WERI-Rb-1 (cell line): Measurements from ENCODE around the gene TIMELESS.

Experiments used
- DNase-seq: peaks from one replicate; pipeline ENCODE4 v3.0.0-alpha.2; 2020
- H3K27ac ChIP-seq: fragments of 250-450 bp; sonication (Bioruptor Pico); 2 replicates; pipeline ENCODE4 v1.5.1; 2020; ENCODE audit warnings: mild to moderate bottlenecking, moderate library complexity
- H3K27me3 ChIP-seq: fragments of 250-450 bp; sonication (Bioruptor Pico); 2 replicates; pipeline ENCODE4 v1.5.1; 2021; ENCODE audit warnings: mild to moderate bottlenecking, low read depth, moderate library complexity; ENCODE audit not compliant: insufficient read depth, severe bottlenecking
- H3K36me3 ChIP-seq: fragments of 250-450 bp; sonication (Bioruptor Pico); 2 replicates; pipeline ENCODE4 v1.5.1; 2020; ENCODE audit warnings: mild to moderate bottlenecking, moderate library complexity
- H3K4me3 ChIP-seq: 2 replicates; pipeline ENCODE4 v1.5.1; 2011; ENCODE audit warnings: low read depth, mild to moderate bottlenecking, control low read depth, low read length
- H3K9me3 ChIP-seq: fragments of 250-450 bp; sonication (Bioruptor Pico); 2 replicates; pipeline ENCODE4 v1.5.1; 2021; ENCODE audit warnings: mild to moderate bottlenecking, moderate library complexity; ENCODE audit not compliant: severe bottlenecking
- TF ChIP-seq, protein P1 (sequence below): IDR thresholded peaks from 2 replicates; pipeline ENCODE4 v1.5.1; 2011; ENCODE audit warnings: low read depth, mild to moderate bottlenecking, control low read depth, inconsistent platforms, low read length

TIMELESS gene

DNA sequence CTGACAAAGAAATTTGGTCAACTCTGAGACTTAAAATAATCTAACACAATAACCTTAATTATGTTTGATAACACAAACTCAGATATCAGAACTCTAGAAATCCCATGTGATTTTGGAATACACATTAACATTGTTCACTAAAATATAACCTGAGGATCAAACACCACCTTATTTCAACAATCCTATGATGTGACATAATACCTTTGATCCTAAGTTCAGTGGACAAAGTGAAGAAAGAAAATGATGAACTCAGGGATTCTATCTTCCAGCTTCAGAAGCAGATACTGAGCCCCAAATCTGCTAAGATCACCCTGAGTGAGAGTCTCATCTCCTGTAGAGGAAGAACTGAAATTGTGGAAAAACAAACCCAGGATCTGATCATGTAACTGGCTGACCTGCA lies 50.9 kb downstream of the TIMELESS start:
- no peak for DNase-seq
- Histone ChIP-seq H3K27me3 (no peaks in the 10 kb centered on the region), H3K27ac (no peak overlapping the region), H3K36me3 (no peaks in the 10 kb centered on the region), H3K9me3 (peaks cover 10% of the 10 kb centered on the region), H3K4me3 (no peak overlapping the region)
- TF ChIP-seq, protein P1, sequence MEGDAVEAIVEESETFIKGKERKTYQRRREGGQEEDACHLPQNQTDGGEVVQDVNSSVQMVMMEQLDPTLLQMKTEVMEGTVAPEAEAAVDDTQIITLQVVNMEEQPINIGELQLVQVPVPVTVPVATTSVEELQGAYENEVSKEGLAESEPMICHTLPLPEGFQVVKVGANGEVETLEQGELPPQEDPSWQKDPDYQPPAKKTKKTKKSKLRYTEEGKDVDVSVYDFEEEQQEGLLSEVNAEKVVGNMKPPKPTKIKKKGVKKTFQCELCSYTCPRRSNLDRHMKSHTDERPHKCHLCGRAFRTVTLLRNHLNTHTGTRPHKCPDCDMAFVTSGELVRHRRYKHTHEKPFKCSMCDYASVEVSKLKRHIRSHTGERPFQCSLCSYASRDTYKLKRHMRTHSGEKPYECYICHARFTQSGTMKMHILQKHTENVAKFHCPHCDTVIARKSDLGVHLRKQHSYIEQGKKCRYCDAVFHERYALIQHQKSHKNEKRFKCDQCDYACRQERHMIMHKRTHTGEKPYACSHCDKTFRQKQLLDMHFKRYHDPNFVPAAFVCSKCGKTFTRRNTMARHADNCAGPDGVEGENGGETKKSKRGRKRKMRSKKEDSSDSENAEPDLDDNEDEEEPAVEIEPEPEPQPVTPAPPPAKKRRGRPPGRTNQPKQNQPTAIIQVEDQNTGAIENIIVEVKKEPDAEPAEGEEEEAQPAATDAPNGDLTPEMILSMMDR, result no peak

DNA sequence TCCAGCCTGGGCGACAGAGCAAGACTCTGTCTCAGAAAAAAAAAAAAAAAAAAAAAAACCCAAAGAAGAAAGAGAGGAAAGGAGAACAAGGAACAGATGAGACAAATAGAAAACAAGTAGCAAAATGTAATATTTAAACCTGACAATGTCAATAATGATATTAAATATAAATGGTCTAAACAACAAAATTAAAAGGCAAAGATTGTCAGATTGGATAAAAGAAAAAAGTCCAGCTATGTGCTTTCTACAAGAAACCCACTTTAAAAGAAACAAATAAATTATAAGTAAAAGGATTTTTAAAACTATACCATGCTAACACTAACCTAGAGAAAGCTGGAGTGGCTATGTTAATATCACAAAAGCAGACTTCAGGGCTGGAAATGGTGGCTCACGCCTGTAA lies 56.9 kb downstream of the TIMELESS start:
- H3K27ac ChIP-seq, result no peak overlapping the region
- no peak overlapping the region for H3K4me3 ChIP-seq
- no peak for DNase-seq
- no peaks in the 10 kb centered on the region for H3K27me3 ChIP-seq
- no peaks in the 10 kb centered on the region for H3K36me3 ChIP-seq
- no peaks in the 10 kb centered on the region for H3K9me3 ChIP-seq
- TF ChIP-seq, protein P1, result no peak

DNA sequence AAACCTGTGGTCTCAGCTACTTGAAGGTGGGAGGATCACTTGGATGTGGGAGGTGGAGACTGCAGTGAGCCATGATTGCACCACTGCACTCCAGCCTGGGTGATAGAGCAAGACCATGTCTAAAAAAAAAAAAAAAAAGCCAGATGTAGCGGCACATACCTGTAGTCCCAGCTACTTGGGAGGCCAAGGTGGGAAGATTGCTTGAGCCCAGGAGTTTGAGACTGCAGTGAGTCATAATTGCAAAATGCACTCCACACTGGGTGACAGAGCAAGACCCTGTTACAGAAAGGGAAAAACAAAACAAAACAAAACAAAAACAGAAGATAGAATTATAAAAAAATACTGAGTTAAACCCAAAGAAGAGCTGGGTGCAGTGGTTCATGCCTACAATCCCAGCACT lies 57.5 kb downstream of the TIMELESS start:
- no peaks in the 10 kb centered on the region for H3K9me3 ChIP-seq
- H3K36me3 ChIP-seq, result no peaks in the 10 kb centered on the region
- no peak overlapping the region for H3K4me3 ChIP-seq
- H3K27ac ChIP-seq, result no peak overlapping the region
- TF ChIP-seq, protein P1, result no peak
- DNase-seq, result no peak
- no peaks in the 10 kb centered on the region for H3K27me3 ChIP-seq

DNA sequence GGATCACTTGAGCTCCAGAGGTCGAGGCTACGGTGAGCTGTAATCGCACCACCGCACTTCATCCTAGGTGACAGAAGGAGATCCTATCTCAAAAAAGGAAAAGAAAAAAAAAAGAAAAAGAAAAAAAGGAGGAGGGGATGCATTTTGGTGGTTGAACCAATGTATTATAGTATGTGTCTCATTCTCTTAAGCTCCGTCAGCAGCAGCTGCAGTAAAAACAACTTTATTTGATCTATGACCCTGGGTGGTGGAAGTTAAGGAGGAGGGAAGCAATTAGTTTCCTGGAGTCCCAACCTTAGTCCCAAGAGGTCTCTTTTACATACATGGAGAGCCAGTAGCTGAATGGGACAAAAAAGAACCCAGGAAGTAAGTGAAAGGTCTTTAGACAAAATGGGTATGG lies 59.8 kb downstream of the TIMELESS start:
- Histone ChIP-seq H3K27me3 (no peaks in the 10 kb centered on the region), H3K27ac (no peak overlapping the region)
- TF ChIP-seq, protein P1, result no peak

DNA sequence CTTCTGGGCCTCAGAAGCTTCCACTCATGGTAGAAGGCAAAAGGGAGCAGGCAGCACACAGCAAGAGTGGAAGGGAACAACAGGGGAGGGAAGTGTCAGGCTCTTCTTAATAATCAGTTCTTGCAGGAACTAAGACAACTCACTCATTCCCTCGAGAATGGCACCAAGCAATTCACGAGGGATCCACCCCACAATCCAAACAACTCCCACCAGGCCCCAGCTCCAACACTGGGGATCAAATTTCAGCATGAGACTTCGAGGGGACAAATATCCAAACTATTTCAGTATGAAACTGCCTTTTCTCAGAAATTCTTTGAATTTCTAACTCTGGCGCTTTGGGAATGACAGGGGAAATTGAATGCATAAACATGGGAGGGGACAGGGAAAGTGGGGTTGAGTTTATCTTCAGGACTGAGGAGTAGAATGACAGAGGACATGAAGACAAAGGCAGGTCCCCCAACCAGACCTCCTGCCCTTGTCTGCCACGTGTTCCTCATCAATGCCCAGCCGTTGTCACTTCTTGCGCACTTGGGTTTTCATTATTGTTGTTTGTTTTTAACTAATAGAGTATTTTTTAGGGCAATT lies 62.0 kb downstream of the TIMELESS start:
- no peak overlapping the region for H3K27ac ChIP-seq
- no peaks in the 10 kb centered on the region for H3K36me3 ChIP-seq
- no peak overlapping the region for H3K4me3 ChIP-seq
- TF ChIP-seq, protein P1, result no peak
- no peaks in the 10 kb centered on the region for H3K9me3 ChIP-seq
- H3K27me3 ChIP-seq, result no peaks in the 10 kb centered on the region
- no peak for DNase-seq

More for the DNA sequence above, 59.8 kb downstream of the TIMELESS start:
- H3K36me3 ChIP-seq, result no peaks in the 10 kb centered on the region
- no peak overlapping the region for H3K4me3 ChIP-seq
- H3K9me3 ChIP-seq, result no peaks in the 10 kb centered on the region
- DNase-seq, result no peak

DNA sequence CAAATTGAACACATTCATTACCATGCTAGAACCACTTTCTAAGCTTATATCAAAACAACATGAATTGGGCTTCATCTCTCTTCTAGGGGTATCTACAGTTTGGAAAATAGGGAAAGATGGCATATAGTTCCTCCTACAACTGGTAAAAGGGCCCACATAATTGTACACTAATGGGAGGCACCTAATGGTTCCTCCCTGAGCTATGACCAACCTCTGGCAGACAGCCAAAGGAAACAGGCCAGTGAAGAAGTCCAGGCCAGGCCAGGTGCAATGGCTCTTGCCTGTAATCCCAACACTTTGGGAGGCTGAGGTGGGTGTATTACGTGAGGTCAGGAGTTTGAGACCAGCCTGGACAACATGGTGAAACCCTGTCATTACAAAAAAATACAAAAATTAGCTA lies 63.4 kb downstream of the TIMELESS start:
- TF ChIP-seq, protein P1, result no peak
- Histone ChIP-seq H3K4me3 (no peak overlapping the region), H3K27ac (no peak overlapping the region), H3K27me3 (no peaks in the 10 kb centered on the region), H3K9me3 (no peaks in the 10 kb centered on the region), H3K36me3 (no peaks in the 10 kb centered on the region)
- DNase-seq, result no peak
